ENCODE measurements around the gene REN. TPM values are rescaled to one million over a fixed set of nuclear protein-coding genes. Genes with fewer than 3 reads are reported as not detected.
A peak's percentile ranks its signal among the peaks of the same experiment; 100 is the strongest.

REN gene
- total and polyA plus RNA-seq, 2 of the 13 experiments (the other 11 are each of a cell fraction or from before 2014, with no cell fraction given) = not detected

- peak; percentile 81; the same call in 1 of the 2 replicates for TF ChIP-seq HIVEP1 (CRISPR knock-in tag; IDR thresholded peaks at IDR 0.05)
- no peak for TF ChIP-seq ZBTB38 (CRISPR knock-in tag; IDR thresholded peaks at IDR 0.05)
- 0 out of 2 replicates have a peak, but pooled peaks have one; percentile 31 for TF ChIP-seq ZNF350 (CRISPR knock-in tag; IDR thresholded peaks at IDR 0.05; ENCODE audit: borderline replicate concordance, low read depth)
- TF ChIP-seq TMF1 (CRISPR knock-in tag; IDR thresholded peaks at IDR 0.05; ENCODE audit: low read depth) = no peak
- 0 out of 2 replicates have a peak, but pooled peaks have one; percentile 61 for TF ChIP-seq ZNF678 (CRISPR knock-in tag; IDR thresholded peaks at IDR 0.05)
- no peak for TF ChIP-seq SKI (IDR thresholded peaks at IDR 0.05; ENCODE audit: partially characterized antibody)
- peak; percentile 90 for TF ChIP-seq HNRNPL (IDR thresholded peaks at IDR 0.05; ENCODE audit: low read depth, low read length)
- peak; percentile 62; the same call in 1 of the 2 replicates for TF ChIP-seq ZNF788 (CRISPR knock-in tag; IDR thresholded peaks at IDR 0.05; ENCODE audit: borderline replicate concordance)
- no peak for TF ChIP-seq YEATS2 (CRISPR knock-in tag; IDR thresholded peaks at IDR 0.05; ENCODE audit: borderline replicate concordance)
- 0 out of 2 replicates have a peak, but pooled peaks have one; percentile 36 for TF ChIP-seq GTF3A (CRISPR knock-in tag; conservative IDR thresholded peaks at IDR 0.05)
- TF ChIP-seq, protein P1, sequence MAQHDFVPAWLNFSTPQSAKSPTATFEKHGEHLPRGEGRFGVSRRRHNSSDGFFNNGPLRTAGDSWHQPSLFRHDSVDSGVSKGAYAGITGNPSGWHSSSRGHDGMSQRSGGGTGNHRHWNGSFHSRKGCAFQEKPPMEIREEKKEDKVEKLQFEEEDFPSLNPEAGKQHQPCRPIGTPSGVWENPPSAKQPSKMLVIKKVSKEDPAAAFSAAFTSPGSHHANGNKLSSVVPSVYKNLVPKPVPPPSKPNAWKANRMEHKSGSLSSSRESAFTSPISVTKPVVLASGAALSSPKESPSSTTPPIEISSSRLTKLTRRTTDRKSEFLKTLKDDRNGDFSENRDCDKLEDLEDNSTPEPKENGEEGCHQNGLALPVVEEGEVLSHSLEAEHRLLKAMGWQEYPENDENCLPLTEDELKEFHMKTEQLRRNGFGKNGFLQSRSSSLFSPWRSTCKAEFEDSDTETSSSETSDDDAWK (CRISPR knock-in tag; IDR thresholded peaks at IDR 0.05) = no peak
- TF ChIP-seq CHCHD3 (CRISPR knock-in tag; IDR thresholded peaks at IDR 0.05) = 0 out of 2 replicates have a peak, but pooled peaks have one; percentile 35
- TF ChIP-seq PCBP1 (IDR thresholded peaks at IDR 0.05; ENCODE audit: borderline replicate concordance, low read depth, low read length) = 0 out of 2 replicates have a peak, but pooled peaks have one; percentile 49
- TF ChIP-seq MED1 (CRISPR knock-in tag; IDR thresholded peaks at IDR 0.05) = no peak
- TF ChIP-seq, protein P2, sequence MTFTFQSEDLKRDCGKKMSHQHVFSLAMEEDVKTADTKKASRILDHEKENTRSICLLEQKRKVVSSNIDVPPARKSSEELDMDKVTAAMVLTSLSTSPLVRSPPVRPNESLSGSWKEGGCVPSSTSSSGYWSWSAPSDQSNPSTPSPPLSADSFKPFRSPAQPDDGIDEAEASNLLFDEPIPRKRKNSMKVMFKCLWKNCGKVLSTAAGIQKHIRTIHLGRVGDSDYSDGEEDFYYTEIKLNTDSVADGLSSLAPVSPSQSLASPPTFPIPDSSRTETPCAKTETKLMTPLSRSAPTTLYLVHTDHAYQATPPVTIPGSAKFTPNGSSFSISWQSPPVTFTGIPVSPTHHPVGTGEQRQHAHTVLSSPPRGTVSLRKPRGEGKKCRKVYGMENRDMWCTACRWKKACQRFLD (CRISPR knock-in tag; IDR thresholded peaks at IDR 0.05; ENCODE audit: borderline replicate concordance) = no peak
- no peak for TF ChIP-seq CHD2 (IDR thresholded peaks at IDR 0.05; ENCODE audit: low read depth, low read length)
- 0 out of 2 replicates have a peak, but pooled peaks have one; percentile 49 for TF ChIP-seq ZNF44 (CRISPR knock-in tag; IDR thresholded peaks at IDR 0.05)
- TF ChIP-seq, protein P3, sequence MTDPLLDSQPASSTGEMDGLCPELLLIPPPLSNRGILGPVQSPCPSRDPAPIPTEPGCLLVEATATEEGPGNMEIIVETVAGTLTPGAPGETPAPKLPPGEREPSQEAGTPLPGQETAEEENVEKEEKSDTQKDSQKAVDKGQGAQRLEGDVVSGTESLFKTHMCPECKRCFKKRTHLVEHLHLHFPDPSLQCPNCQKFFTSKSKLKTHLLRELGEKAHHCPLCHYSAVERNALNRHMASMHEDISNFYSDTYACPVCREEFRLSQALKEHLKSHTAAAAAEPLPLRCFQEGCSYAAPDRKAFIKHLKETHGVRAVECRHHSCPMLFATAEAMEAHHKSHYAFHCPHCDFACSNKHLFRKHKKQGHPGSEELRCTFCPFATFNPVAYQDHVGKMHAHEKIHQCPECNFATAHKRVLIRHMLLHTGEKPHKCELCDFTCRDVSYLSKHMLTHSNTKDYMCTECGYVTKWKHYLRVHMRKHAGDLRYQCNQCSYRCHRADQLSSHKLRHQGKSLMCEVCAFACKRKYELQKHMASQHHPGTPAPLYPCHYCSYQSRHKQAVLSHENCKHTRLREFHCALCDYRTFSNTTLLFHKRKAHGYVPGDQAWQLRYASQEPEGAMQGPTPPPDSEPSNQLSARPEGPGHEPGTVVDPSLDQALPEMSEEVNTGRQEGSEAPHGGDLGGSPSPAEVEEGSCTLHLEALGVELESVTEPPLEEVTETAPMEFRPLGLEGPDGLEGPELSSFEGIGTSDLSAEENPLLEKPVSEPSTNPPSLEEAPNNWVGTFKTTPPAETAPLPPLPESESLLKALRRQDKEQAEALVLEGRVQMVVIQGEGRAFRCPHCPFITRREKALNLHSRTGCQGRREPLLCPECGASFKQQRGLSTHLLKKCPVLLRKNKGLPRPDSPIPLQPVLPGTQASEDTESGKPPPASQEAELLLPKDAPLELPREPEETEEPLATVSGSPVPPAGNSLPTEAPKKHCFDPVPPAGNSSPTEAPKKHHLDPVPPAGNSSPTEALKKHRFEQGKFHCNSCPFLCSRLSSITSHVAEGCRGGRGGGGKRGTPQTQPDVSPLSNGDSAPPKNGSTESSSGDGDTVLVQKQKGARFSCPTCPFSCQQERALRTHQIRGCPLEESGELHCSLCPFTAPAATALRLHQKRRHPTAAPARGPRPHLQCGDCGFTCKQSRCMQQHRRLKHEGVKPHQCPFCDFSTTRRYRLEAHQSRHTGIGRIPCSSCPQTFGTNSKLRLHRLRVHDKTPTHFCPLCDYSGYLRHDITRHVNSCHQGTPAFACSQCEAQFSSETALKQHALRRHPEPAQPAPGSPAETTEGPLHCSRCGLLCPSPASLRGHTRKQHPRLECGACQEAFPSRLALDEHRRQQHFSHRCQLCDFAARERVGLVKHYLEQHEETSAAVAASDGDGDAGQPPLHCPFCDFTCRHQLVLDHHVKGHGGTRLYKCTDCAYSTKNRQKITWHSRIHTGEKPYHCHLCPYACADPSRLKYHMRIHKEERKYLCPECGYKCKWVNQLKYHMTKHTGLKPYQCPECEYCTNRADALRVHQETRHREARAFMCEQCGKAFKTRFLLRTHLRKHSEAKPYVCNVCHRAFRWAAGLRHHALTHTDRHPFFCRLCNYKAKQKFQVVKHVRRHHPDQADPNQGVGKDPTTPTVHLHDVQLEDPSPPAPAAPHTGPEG (CRISPR knock-in tag; IDR thresholded peaks at IDR 0.05) = no peak
- no peak for TF ChIP-seq ZBTB20 (CRISPR knock-in tag; IDR thresholded peaks at IDR 0.05; ENCODE audit: borderline replicate concordance, low read depth)
- no peak for TF ChIP-seq MAZ (IDR thresholded peaks at IDR 0.05; ENCODE audit: borderline replicate concordance, low read depth, low read length)
- peak; percentile 53; the same call in 1 of the 2 replicates for TF ChIP-seq MAZ (CRISPR knock-in tag; IDR thresholded peaks at IDR 0.05; ENCODE audit: low read depth)
Measured at GRCh38 chr1:204152310-204153044, 13.7 kb downstream of the REN start (continued).

All from HepG2 (cell line).